ENCODE data around the gene TULP3.

The TULP3 gene

DNA sequence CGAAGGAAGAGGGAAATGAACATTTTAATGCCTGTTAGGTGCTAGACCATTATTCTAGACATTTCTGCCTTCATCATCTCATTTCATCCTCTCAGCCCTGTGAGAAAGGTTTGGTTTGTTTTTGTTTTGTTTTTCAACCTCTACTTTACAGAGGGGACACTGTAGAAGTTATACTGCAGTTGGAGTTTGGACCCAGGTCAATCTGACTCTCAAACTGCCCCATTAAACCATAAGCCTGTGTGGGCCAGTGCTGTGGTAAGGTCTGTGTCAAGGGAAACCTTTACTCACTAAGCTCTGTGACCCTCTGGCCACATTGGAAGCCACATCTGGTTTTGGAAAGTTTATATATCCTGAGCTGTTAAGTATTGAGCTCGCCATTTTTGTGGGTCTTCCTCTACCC lies 77.0 kb downstream of the TULP3 start:
- Histone ChIP-seq H3K9me3 (ENCODE audit: severe bottlenecking) (no peaks in the 10 kb centered on the region), H3K27ac (no peak overlapping the region), H3K27me3 (ENCODE audit: insufficient read depth, low read depth, severe bottlenecking) (no peaks in the 10 kb centered on the region), H3K36me3 (peaks cover 34% of the 10 kb centered on the region), H3K4me3 (ENCODE audit: low read depth, low read length) (no peak overlapping the region)
- TF ChIP-seq, protein P1, sequence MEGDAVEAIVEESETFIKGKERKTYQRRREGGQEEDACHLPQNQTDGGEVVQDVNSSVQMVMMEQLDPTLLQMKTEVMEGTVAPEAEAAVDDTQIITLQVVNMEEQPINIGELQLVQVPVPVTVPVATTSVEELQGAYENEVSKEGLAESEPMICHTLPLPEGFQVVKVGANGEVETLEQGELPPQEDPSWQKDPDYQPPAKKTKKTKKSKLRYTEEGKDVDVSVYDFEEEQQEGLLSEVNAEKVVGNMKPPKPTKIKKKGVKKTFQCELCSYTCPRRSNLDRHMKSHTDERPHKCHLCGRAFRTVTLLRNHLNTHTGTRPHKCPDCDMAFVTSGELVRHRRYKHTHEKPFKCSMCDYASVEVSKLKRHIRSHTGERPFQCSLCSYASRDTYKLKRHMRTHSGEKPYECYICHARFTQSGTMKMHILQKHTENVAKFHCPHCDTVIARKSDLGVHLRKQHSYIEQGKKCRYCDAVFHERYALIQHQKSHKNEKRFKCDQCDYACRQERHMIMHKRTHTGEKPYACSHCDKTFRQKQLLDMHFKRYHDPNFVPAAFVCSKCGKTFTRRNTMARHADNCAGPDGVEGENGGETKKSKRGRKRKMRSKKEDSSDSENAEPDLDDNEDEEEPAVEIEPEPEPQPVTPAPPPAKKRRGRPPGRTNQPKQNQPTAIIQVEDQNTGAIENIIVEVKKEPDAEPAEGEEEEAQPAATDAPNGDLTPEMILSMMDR (IDR thresholded peaks at IDR 0.05; ENCODE audit: low read depth, low read length): no peak
- no peak for DNase-seq

DNA sequence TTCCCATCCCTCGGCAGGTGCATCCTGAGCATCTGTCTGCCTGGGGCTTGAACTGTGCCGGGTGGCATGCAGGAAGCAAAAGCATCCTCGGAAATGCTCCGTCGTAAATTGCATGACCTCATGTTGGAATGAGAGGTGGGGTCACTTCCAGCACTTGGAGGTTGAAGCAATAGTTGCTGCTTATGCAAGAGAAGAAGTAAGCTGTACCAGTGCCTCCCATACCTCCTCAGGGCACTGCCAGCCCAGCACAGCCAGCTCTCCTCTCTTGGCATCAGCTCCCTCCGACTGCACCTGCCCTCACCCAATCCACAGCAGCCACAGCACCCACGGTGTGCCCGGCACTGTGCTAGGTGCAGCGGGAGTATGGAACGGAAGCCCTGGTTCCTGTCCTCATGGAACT lies 80.1 kb downstream of the TULP3 start:
- Histone ChIP-seq H3K36me3 (peaks cover 29% of the 10 kb centered on the region), H3K27me3 (ENCODE audit: insufficient read depth, low read depth, severe bottlenecking) (no peaks in the 10 kb centered on the region), H3K27ac (no peak overlapping the region), H3K9me3 (ENCODE audit: severe bottlenecking) (no peaks in the 10 kb centered on the region), H3K4me3 (ENCODE audit: low read depth, low read length) (no peak overlapping the region)
- no peak for DNase-seq
- TF ChIP-seq, protein P1 (IDR thresholded peaks at IDR 0.05; ENCODE audit: low read depth, low read length): no peak

DNA sequence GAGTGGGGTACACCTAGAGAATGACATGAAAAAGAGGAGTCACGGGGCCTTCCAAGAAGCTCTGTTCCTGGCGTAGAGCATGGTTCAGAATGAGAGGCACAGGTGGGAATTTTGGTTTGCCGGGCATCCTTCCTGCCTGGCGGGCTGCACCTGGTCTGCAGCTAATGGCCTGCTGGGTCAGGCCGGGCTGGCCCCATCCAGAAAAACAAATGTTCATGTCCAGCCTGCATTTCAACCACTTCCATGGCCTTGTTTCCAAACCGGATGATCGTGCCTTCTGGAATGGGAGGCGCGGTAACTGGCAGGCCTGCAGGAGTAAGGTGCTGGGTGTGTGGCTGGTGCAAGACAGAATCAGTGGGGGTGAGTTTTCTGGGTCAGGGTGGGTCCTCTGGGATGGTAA lies 82.9 kb downstream of the TULP3 start:
- H3K4me3 ChIP-seq (ENCODE audit: low read depth, low read length): no peak overlapping the region
- TF ChIP-seq, protein P1 (IDR thresholded peaks at IDR 0.05; ENCODE audit: low read depth, low read length): no peak

DNA sequence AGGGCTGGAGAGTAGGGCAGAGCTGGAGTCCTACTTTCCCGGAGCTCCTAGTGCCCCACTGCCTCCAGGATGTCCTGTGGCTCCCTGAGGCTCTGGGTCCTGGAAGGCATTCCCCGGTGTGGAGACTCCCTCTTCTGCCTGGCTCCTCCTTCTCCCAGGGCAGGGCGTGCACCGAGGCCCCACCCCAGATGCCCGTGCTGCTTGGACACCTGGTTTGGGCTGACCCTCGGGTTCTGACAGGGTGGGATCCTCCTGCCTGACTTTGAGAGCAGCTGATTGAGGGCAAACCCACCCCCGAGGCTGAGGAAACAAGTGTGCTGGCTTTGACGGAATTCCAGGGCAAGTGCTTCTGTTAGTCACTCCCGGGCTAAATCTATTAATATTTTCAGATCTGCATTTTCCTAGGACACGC lies 83.9 kb downstream of the TULP3 start:
- peaks cover 24% of the 10 kb centered on the region for H3K36me3 ChIP-seq
- no peaks in the 10 kb centered on the region for H3K9me3 ChIP-seq (ENCODE audit: severe bottlenecking)
- DNase-seq: no peak
- no peak overlapping the region for H3K27ac ChIP-seq
- no peaks in the 10 kb centered on the region for H3K27me3 ChIP-seq (ENCODE audit: insufficient read depth, low read depth, severe bottlenecking)
- TF ChIP-seq, protein P1 (IDR thresholded peaks at IDR 0.05; ENCODE audit: low read depth, low read length): no peak
- H3K4me3 ChIP-seq (ENCODE audit: low read depth, low read length): no peak overlapping the region

More for the DNA sequence above, 82.9 kb downstream of the TULP3 start:
- Histone ChIP-seq H3K9me3 (ENCODE audit: severe bottlenecking) (no peaks in the 10 kb centered on the region), H3K27me3 (ENCODE audit: insufficient read depth, low read depth, severe bottlenecking) (no peaks in the 10 kb centered on the region), H3K27ac (no peak overlapping the region), H3K36me3 (peaks cover 15% of the 10 kb centered on the region)
- DNase-seq: no peak

DNA sequence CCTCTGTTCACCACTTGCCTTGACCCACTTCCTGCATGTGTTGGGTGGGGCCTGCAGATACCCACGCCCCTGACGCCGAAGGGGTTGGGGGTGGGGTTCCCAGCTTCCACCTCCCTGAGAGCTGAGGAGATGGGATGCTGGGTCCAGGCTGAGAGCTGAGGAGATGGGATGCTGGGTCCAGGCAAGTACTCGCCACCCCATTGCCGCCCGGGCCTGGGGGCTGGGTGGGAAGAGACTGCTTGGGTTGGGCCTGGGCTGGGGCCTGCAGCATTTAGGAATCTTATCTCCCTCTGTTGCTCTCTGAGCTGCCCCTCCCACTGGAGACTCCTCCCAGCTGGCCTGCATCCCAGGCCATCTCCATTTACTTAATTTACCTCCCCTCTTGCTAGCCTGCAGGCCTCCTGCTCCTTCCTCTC lies 85.9 kb downstream of the TULP3 start:
- H3K27ac ChIP-seq: no peak overlapping the region
- no peak overlapping the region for H3K4me3 ChIP-seq (ENCODE audit: low read depth, low read length)
- H3K9me3 ChIP-seq (ENCODE audit: severe bottlenecking): no peaks in the 10 kb centered on the region
- TF ChIP-seq, protein P1 (IDR thresholded peaks at IDR 0.05; ENCODE audit: low read depth, low read length): no peak
- no peak for DNase-seq
- H3K36me3 ChIP-seq: peaks cover 20% of the 10 kb centered on the region
- H3K27me3 ChIP-seq (ENCODE audit: insufficient read depth, low read depth, severe bottlenecking): no peaks in the 10 kb centered on the region

DNA sequence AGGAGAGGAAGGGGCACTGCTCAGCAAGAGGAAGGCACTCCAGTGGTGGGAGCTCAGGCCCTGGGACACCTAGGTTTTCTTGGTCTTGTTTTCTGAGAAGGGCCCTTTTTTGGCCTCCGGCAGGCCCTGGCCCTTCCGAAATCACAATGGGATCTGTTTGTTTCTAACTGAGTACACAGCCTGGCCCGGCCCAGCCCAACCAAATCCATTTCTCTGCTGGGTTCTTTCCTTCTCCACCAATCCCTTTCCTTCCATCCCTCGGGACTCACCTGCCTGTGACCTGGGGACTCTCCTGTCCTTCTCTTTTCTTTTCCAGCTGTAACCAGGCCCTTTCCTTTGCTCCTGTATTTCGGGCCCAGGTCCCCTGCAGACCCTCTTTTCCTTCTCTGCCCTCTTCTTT lies 87.1 kb downstream of the TULP3 start:
- H3K27me3 ChIP-seq (ENCODE audit: insufficient read depth, low read depth, severe bottlenecking): no peaks in the 10 kb centered on the region
- no peaks in the 10 kb centered on the region for H3K9me3 ChIP-seq (ENCODE audit: severe bottlenecking)
- peaks cover 14% of the 10 kb centered on the region for H3K36me3 ChIP-seq
- no peak for DNase-seq
- no peak overlapping the region for H3K4me3 ChIP-seq (ENCODE audit: low read depth, low read length)
- H3K27ac ChIP-seq: no peak overlapping the region
- TF ChIP-seq, protein P1 (IDR thresholded peaks at IDR 0.05; ENCODE audit: low read depth, low read length): no peak

All from WERI-Rb-1 (cell line).